ENCODE measurements around the gene BBS9. TPM values are rescaled to one million over a fixed set of nuclear protein-coding genes. Genes with fewer than 3 reads are reported as not detected.

Gene BBS9
- total and polyA plus RNA-seq, 2 donors from 2014 or later, result 9.0 to 23.4 TPM

GRCh38 chr7:33466203-33466602 lies 336.8 kb downstream of the BBS9 start:
- no peaks in the 10 kb centered on the region for H3K36me3 ChIP-seq (ENCODE audit: control insufficient read depth in 2 of 3, insufficient read depth in 3 of 3, low read length in 3 of 3)
- H3K4me1 ChIP-seq (ENCODE audit: control insufficient read depth in 2 of 3, insufficient read depth in 2 of 3, low read depth in 1 of 3, low read length in 3 of 3), result no peaks in the 10 kb centered on the region
- H3K9me3 ChIP-seq (ENCODE audit: control insufficient read depth in 2 of 3, insufficient read depth in 1 of 3, low read length in 3 of 3), result no peaks in the 10 kb centered on the region
- H3K4me3 ChIP-seq (ENCODE audit: low read length in 3 of 3), result no peak overlapping the region
- FAIRE-seq (no peak), DNase-seq (no peak)
- H3K27me3 ChIP-seq (ENCODE audit: control insufficient read depth, insufficient read depth, low read length), result no peaks in the 10 kb centered on the region
- intact Hi-C loops (cut with DNase I), result no loop called here
- TF ChIP-seq, protein P1, sequence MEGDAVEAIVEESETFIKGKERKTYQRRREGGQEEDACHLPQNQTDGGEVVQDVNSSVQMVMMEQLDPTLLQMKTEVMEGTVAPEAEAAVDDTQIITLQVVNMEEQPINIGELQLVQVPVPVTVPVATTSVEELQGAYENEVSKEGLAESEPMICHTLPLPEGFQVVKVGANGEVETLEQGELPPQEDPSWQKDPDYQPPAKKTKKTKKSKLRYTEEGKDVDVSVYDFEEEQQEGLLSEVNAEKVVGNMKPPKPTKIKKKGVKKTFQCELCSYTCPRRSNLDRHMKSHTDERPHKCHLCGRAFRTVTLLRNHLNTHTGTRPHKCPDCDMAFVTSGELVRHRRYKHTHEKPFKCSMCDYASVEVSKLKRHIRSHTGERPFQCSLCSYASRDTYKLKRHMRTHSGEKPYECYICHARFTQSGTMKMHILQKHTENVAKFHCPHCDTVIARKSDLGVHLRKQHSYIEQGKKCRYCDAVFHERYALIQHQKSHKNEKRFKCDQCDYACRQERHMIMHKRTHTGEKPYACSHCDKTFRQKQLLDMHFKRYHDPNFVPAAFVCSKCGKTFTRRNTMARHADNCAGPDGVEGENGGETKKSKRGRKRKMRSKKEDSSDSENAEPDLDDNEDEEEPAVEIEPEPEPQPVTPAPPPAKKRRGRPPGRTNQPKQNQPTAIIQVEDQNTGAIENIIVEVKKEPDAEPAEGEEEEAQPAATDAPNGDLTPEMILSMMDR (IDR thresholded peaks at IDR 0.05; ENCODE audit: borderline replicate concordance, extremely low read depth, insufficient read depth), result no peak
- H3K9ac ChIP-seq (ENCODE audit: low read length in 3 of 3), result no peak overlapping the region
- H3K27ac ChIP-seq (ENCODE audit: low read depth in 2 of 2, low read length in 2 of 2), result no peak overlapping the region

- H3K27ac ChIP-seq (ENCODE audit: low read depth in 2 of 2, low read length in 2 of 2), result no peak overlapping the region
- intact Hi-C loops (cut with DNase I), result no loop called here
- DNase-seq (no peak), FAIRE-seq (no peak)
- no peaks in the 10 kb centered on the region for H3K36me3 ChIP-seq (ENCODE audit: control insufficient read depth in 2 of 3, insufficient read depth in 3 of 3, low read length in 3 of 3)
- TF ChIP-seq, protein P1 (IDR thresholded peaks at IDR 0.05; ENCODE audit: borderline replicate concordance, extremely low read depth, insufficient read depth), result no peak
- no peaks in the 10 kb centered on the region for H3K27me3 ChIP-seq (ENCODE audit: control insufficient read depth, insufficient read depth, low read length)
- no peaks in the 10 kb centered on the region for H3K4me1 ChIP-seq (ENCODE audit: control insufficient read depth in 2 of 3, insufficient read depth in 2 of 3, low read depth in 1 of 3, low read length in 3 of 3)
- no peaks in the 10 kb centered on the region for H3K9me3 ChIP-seq (ENCODE audit: control insufficient read depth in 2 of 3, insufficient read depth in 1 of 3, low read length in 3 of 3)
- H3K9ac ChIP-seq (ENCODE audit: low read length in 3 of 3), result no peak overlapping the region
- no peak overlapping the region for H3K4me3 ChIP-seq (ENCODE audit: low read length in 3 of 3)
These were observed 342.4 kb downstream of the BBS9 start for GRCh38 chr7:33471636-33472242.

GRCh38 chr7:33472348-33473025 lies 343.1 kb downstream of the BBS9 start:
- H3K27ac ChIP-seq (ENCODE audit: low read depth in 2 of 2, low read length in 2 of 2), result no peak overlapping the region
- no peaks in the 10 kb centered on the region for H3K4me1 ChIP-seq (ENCODE audit: control insufficient read depth in 2 of 3, insufficient read depth in 2 of 3, low read depth in 1 of 3, low read length in 3 of 3)
- intact Hi-C loops (cut with DNase I), result no loop called here
- H3K9ac ChIP-seq (ENCODE audit: low read length in 3 of 3), result no peak overlapping the region
- FAIRE-seq, result no peak
- no peak for DNase-seq
- no peaks in the 10 kb centered on the region for H3K27me3 ChIP-seq (ENCODE audit: control insufficient read depth, insufficient read depth, low read length)
- no peaks in the 10 kb centered on the region for H3K9me3 ChIP-seq (ENCODE audit: control insufficient read depth in 2 of 3, insufficient read depth in 1 of 3, low read length in 3 of 3)
- no peaks in the 10 kb centered on the region for H3K36me3 ChIP-seq (ENCODE audit: control insufficient read depth in 2 of 3, insufficient read depth in 3 of 3, low read length in 3 of 3)
- TF ChIP-seq, protein P1 (IDR thresholded peaks at IDR 0.05; ENCODE audit: borderline replicate concordance, extremely low read depth, insufficient read depth), result no peak
- no peak overlapping the region for H3K4me3 ChIP-seq (ENCODE audit: low read length in 3 of 3)

Data from kidney (tissue), 14 donors.